Activated CD4-positive, CD25-positive, alpha-beta regulatory T cell treated with anti-CD3 and anti-CD28 coated beads, Interleukin-2, amount 50 U/mL, for 16 hours (primary cell): Measurements from ENCODE around the gene LBHD2.

ENCODE experiments used
- DNase-seq: peaks from one replicate; pipeline ENCODE4 v3.0.0-alpha.2; 2020; ENCODE audit warnings: low read depth, low spot score

LBHD2 gene

DNA sequence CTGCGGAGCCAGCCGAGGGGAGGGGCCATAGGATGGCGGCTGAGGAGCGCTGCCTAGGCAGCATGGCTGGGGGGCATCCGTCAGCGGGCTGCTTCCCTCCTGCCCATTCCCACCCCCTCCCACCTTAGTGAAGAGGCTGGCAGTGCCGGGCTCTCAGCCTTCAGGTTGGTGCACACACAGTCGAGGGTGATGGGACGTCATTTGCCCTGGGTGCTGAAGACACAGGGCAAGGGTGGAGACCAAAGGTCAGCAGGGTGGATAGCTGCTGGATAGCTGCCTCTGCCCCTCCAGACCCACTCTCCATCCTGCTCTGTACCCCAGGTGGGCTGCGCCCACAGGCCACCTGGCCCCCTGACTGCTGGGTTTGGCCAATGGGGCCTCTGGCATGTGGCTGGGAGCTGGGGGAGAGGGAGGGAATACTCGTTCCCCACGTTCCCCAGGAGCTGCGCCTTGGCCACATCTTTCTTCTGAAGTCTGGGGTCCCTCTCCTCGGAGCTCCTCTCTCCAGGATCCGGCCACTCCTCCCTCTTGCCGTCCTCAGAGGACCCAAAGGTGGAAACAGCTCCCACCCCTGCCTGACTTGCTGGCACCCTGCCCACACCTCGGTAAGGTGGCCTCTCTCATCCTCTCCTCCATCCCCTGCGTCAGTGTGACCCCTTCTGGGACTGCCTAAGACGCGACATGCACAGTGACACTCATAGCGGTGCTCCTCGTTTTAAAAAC lies 15.5 kb upstream of the LBHD2 start:
- no peak for DNase-seq

DNA sequence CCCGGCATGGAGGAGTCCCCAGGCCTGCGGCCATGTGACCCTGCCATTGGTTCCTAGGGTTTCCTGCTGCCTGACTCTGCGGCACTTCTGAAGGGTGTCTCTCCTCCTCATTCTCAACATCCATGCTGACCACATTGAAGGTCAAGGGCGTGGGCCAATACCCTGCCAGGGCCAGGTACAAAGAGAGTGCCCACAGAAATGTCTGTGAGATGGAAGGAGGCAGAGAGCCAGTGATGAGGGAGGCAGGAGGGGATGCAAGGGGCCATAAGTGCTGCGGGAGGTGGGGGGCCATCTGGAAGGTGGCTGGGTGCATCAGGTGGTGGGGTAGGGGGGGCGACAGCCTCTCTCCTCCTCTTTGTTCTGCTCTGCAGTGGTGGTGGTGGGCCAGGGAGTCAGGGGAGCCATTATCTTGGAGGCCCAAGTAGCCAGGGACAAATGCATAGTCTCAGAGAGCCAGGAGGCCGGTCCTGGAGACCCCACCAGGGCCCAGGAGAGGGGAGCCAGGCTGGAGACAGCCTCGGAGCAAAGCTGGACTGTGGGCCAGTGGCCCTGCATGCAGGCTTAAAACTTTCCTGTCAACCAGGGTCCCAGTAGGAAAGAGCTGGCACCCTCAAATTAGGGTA lies 13.6 kb upstream of the LBHD2 start:
- DNase-seq, result no peak

DNA sequence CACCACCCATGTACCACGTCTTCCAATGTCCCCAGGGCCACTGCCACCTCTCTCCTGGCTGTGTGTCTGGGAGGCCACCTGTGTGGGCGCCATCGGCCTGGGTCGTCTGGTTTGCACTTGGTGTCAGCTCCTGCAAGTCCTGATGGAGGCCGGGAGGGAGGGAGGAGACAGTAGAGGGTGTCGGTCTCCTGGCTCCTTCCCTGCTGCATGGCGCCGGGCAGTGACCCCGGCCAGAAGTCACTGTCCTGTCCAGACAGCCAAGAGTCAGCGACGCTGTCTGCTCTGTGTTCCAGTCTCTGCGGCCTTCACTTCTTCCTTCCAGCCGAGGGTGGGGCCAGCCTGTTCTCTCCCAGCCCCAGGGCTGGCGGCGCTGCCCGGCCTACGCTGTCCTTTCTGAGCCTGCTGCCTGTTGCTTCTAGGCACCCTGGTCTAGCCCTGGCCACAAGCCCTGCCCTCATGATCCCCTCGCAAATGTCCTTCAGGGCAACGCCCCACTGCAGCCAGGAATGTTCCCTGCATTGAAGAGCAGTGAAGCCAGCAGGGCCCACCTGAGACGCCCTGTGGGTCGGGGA lies 13.0 kb upstream of the LBHD2 start:
- no peak for DNase-seq

DNA sequence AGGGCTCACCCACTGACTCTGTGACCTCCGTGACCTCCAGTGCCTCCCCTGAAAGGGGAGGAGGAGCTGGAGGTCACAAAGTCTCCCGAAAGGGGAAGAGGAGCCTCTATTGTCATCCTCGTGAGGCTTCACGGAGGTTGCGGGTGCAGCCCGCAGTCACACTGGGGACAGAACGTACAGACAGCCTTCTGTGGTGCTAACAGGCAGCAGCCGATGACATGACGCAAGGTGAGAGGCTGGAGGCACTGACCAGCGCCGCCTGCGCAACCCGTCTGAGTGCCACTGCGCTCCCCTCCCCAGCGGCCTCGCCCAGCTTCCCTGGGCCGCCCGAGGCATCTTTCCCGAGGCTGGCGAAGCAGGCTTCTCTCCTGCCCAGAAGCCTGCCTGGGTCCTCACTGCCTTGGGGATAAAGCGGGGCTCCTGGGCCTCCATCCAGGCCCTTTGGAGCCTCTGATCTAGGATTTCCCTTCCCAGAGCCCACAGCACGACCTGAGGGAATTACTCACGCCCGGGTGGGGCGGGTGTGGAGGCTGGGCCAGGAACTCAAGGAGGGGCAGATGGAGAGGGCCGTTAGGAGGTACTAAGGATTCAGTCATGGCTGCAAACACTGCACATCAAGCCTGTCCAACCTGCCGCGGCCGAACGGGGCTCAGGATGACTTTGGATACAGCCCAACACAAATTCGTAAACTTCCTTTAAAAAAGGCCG lies 12.3 kb upstream of the LBHD2 start:
- DNase-seq, result no peak

DNA sequence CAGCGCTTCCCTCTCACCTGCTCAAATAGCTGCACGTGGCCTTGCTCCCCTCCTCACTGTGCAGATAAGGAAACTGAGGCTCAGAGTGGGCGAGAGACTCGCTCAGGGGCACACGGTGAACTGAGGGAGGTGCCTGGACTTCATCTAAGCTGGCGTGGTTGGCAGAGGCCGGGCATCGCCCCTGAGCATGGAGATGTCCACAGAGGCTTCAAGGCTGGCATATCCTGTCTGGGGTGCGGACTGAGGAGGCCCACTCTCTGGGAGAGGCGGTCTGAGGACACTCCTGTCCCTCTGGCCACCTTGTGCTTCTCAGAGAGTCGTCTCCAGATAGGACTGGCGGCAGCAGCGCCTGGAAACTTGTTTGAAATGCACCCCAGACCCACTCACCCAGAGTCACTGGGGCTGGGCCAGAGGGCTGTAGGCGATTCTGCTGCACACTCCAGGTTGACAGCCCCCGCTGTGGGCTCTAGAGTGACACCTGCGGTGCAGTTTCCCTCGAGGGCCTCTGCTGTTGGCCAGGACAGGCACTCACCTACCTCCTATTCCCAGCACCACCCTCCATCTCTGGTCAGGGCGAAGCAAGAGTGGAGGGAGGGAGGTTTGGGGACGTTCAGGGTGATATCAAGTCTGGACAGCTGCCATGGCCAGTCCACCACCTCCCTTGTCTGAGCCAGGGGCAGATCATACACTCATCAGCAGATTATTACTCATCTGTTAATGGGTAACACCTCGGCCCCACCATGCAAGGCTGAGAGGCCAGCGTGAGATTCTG lies 11.2 kb upstream of the LBHD2 start:
- no peak for DNase-seq

DNA sequence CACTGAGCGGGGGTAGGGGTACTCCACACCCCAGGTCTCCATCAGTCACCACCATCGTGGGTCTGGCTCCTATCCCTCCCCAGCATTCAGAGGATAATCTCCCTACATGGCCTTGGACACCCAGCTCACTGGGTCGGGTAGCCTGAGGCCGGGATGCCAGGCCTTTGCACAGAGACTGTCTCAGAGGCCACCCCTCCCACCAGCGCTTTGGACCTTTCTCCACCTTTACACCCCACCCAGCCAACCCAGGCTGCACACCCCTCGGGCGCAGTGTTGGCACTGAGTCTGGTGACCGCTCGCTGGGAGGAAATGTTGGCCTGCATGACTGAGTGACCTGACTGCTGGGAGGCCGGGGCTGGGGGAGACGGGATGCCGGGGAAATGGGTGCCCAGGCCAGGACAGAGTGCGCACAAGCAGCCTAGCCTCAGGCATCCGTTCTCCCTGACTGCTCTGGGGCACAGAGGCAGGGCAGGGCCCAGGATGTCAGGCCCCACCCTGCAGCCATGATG lies 10.6 kb upstream of the LBHD2 start:
- no peak for DNase-seq

DNA sequence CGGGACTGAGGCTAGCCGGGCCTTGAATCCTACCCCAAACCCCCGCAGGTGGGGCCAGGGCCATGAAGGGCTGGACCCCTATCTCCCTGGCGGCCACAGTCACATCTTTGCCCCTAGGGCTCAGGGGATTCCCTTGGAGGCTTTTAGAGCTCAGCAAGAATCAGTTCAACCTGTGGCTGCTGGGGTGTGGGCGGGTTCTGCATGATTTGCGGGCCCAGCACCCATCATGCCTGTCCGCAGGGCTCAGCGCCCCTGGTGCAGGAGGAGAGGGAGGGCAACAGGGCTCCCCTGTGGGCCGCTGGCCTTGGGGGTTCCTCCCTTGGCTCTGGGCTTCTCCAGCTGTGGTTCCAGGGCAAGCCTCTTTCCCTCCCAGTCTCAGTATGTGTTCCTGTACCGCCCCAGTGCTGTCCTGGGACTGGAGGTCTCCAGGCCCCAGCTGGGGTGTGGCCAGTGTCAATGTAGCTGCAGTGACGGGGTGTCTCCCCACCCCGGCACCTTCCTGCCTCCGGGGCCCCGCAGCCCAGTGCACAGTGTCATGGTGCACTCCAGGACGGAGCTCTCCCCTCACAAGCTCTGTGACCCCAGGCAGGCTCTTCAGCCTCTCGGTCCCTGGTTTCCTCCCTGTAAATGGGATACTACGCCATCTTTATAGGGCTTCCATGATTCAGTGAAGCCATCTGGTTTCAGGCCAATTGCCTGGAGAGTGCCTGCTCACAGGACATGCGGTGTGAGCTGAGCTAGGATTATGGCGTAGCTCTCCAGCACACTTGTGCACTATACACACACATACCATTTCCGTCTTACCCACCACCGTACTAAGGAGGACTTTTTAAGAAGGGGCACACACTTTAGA lies 9.9 kb upstream of the LBHD2 start:
- no peak for DNase-seq

DNA sequence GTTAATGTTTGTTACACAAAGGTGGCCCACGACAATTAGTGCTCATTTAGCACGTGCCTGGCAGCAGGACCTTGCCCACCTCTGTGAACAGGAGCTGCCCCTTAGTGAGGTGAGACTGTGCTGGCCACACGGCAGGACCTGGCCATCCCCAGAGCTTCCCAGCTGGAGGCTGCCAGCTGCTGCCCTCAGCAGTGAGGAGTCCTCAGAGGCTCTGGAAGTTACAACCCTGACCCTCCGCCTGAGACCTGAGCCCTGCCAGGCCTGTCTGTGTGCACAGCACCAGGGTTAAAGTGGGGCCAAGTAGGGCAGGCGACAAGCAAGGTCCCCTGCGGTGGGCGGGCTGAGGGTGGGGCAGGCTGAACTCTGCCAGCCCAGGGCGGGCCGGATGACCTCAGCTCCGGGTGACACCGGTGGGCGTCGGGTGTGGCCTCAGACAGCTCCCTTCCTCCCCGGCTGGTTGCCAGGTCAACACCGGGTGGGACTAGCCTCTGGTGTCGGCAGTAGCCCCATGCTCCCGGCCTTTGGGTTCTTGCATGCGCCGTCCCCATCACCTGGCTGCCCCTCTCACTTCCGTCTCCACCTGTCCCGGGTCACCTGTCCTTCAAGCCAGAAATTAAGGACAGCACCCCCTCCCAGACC lies 9.2 kb upstream of the LBHD2 start:
- no peak for DNase-seq

DNA sequence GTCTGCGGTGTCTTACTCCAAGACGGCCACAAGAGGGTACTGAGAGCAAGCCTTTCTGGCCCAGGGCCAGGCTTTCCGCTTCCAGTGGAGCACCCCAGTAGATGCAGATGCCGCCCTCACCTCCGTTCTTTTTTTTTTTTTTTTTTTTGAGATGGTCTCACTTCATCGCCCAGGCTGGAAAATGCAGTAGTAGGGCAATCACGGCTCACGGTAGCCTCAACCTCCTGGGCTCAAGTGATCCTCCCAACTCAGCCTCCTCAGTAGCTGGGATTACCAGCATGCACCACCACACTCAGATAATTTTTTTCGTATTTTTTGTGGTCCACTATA lies 5.6 kb upstream of the LBHD2 start:
- DNase-seq, result peak; percentile 45

DNA sequence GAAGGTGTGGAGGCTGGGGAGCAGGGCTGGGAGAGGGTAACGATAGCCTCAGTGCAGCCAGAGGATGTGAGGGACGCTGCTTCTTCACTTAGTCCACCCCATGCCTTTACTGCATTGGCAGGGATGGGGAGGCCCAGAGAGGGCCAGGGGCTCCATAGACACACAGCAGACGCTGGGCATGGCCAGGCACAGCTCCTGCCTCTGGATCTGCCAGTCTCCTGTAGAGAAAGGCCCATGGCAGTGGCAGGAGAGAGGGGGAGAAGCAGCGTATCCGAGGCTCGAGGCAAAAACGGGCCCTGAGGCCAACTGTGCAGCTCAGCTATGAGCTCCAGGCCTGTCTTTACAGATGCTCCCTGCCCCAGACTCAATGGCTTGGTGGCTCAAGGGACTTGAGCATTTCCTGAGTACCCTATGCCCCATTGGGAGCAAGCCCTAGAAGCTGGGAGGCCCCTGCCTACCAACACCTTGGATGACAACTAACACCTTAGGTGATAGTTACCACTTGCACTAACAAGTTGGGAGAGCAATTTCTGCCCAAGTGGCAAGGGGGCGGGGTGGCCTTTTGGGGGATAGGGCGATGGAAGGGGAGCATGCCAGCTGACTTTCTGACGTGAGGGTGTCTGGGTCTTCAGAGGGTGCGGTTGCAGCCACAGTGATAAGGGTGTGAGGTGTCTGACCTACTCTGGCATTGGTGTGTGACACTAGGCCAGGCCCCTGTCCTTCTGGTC lies 5.0 kb upstream of the LBHD2 start:
- DNase-seq, result no peak

DNA sequence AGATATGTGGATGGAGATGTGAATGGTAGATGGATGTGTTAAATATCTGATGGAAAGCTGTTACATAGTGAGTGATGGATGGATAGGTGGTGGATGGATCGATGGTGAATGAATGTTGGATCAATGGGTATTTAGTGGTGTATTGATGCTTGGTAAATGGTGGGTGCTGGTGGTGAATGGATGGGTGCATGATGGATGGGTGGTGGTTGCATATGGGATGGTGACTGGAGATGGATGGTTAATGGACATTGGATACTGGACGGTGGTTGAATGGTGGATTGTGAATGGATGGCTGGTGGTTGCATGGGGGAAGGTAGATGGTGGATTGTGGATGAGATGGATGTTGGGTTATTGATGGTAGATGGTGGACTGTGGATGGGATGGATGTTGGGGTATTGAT lies 2.1 kb upstream of the LBHD2 start:
- DNase-seq, result no peak

DNA sequence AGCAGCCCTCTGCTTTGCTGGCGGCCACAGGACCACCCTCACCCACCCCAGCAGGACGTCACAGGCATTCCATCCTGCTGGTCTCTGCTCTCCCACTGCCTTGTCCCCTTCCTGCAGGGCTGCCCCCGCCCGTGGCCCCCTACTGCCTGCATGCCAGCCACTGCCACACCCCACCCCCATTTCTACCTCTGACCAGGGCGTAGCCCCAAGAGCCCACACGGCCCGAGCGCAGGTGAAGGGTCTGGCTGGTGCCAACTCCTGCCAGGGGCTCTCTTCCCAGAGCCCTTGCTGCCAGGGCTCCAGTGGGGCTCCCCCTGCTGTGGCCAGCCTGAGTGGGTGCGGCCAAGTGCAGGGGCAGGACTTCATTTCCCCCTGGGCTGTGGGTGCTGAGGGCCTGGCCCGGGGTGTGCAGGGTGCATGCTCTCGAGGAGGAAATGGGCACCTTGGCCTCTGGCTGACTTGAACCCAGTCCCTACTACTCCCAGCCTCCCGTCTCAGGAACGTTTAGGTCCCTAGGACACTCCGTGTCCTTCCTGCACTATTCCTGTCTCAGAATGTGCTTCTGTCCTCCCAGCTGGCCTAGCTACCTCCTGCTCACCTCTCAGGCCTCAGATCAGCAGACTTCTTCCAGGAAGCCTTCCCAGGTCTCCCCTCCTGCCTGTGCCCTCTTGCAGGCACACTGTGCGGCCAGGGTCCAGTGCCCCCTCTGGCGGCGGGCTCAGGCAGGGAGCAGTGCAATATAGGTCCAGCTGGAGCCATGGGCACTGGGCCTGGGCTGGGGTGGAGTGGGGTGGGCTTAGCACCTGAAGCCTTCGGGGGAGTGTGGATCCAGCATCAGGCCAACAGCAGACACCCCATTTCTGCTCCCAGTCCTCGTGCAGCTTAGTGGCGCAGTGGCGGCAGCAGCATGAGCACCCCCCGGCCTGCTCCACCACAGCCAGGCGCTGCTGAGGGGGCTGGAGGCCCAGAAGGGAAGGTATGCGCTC lies 1.4 kb downstream of the LBHD2 start:
- DNase-seq, result no peak

DNA sequence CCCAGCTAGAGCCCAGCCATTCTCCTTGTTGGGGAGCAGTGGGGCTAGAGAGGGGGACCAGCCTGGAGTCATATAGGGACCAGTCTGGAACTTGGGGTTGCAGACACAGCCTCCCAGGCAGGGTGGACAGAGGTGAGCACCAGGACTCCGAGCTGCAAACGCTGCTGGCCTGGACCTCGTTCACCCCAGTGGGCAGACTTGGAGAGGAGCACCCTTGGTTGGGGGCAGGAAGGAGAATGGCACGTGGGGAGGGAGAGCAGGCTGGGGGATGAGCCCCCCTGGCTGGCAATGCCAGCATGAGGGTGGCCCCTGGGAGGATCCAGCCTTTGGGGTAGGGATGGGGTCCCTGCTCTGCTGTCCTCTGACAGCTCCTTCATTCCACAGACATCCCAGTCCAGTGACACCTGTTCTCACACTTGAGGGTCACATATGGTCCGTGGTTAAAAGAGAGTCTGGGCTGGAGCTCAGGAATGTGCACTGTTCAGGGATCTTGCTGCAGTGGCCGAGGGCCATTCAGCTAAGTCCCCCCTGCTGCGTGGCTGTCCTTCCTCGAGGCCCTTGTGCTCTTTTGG lies 2.8 kb downstream of the LBHD2 start:
- no peak for DNase-seq

DNA sequence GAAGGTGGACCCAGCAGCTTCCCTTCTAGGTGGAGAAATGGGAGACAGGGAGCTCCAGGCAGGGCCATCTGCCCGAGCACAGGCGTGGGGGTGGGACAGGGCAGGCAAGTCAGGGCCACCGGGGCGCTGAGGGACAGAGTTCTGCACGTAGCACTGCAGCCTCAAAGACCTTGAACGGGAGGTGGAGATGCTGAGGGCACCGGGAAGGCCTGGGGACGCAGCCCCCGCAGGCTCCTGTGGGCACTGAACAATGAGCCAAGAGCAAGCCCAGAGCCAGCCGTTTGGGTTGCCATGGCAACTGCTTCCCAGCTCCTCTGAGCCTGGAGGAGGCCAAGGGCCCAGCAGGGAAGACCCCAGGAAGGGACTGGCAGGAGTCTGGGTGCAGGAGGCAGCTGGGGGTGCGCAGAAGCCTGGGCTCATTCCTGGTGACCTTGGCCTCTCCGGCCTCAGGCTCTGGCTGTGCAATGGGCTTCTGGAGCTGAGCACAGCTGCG lies 3.4 kb downstream of the LBHD2 start:
- DNase-seq, result no peak

DNA sequence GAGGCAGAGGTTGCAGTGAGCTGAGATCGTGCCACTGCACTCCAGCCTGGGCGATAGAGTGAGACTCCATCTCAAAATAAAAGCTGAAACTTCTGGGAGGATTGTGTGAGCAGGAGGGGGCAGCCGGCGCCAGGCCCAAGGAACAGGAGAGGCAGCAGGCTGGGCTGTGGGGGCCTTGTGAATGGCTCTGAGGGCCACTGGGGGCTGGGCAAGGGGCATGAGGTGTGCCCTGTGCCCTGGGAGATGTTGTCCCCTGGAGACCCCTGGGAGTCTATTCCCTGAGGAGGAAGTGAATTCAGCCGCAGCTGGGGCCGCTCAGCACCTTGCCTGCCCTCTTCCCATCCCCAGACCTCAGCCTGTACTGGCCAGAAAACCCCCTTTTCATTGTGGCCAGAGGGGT lies 4.9 kb downstream of the LBHD2 start:
- no peak for DNase-seq

DNA sequence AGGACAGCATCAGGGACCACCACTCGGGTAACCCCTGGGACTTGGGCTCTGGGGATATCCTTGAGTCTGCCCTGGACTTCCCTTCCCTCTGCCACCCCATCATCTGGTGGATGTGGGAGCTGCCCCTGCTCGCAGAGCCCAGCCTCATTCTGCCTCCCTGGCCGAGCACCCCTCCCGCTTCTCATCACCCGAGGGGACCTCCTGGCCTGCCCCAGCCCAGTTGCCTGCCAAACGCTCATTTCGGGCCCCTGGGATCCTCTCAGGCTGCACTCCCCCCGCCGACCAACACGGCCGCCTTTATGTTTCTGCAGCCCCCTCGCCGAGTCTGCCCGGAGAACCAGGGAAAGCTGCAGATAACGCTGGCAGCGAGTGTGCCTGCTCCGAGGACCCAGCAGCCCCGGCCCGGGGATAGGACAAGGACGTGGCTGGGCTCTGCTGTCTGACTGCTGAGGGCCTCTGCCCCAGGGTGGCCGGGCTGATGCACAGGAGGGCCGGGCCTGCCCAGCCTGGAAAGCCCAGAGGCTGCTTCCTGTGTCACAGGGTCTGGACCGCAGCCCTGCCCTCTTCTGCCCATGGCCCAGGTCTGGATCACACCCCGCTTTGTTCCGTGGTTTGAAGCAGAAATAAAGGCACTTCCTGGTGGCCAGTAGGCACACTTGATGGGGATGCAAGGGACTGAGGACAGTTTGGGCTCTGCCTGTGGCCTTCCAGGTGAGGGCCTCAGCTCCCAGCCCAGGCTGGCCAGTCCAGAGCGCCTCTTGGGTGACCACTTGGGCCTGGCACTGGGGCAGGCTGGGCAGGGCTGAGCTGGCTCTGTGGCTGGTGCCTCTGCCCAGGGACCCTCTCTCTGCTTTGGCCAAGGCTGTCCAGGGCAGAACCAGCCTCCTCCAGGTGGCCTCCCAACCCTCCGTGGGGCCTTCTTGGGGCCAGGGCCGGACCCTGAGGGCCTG lies 5.7 kb downstream of the LBHD2 start:
- no peak for DNase-seq

DNA sequence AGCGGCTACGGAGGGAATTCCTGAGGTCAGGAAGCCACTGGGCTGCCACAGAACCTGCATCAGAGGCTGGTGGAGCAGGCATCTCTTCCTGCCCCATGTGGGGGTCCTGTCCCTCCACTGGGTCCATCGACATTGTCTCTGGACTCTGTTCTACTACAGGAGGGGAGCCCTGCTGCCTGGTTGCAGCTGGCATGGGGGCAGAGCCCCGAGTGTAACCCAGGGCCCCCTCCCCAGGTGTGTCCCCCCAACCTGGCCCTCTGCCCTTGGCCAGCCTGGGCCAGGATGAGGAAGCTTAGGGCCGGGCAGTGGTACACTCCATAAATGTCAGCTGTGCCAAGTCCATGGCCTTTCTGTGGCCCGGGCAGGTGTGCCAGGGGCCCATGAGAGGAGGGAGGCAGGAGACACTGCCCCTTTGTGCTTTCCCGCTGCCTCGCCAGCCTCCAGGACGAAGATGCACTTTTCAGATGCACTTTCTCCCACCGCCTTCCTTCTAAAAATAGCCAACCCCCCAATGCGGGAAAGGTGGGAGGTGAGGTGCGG lies 6.5 kb downstream of the LBHD2 start:
- DNase-seq, result no peak
